Left forelimb (tissue), 1 donor: Measurements from ENCODE around the gene TBCD.

Experiments used
- DNase-seq: peaks from one replicate; pipeline ENCODE4 v3.0.0-alpha.2; 2018; ENCODE audit warnings: low spot score

Gene TBCD

DNA sequence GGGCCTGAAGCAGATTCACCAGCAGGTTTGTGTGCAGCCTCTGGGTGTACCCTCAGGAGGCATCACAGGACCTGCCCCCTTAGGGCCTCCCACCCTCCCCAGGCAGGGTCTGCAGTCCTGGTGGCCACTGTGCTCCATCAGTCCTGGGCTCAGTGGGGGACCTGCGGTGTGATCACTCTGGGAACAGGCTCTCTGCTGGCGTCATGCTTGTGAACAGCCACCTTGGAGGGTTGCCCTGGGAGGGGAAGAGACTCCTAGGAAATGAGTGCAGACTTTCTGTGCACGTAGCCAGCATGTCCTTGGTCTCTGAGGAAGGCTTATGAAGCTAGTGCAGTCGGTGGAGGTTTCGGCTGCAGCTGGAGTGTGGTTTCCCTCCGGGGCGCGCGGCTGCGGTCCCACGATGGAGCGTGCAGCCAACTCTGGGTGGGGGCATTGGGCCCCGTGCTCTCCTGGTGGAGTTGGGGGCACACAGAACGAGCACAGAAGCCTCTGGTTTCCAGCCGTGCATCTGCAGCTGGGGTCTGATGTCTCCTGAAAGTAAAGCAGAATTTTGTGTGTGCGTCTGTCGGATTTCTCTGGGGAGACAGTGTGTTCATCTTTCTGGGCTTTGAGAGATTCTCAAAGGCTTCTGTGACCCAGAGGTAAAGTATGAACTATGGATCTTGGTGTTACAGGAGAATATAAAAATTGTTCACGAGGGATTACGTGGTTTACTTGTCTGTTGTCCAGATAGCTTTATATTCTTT is 156.1 kb downstream of the TBCD start:
- DNase-seq = no peak

DNA sequence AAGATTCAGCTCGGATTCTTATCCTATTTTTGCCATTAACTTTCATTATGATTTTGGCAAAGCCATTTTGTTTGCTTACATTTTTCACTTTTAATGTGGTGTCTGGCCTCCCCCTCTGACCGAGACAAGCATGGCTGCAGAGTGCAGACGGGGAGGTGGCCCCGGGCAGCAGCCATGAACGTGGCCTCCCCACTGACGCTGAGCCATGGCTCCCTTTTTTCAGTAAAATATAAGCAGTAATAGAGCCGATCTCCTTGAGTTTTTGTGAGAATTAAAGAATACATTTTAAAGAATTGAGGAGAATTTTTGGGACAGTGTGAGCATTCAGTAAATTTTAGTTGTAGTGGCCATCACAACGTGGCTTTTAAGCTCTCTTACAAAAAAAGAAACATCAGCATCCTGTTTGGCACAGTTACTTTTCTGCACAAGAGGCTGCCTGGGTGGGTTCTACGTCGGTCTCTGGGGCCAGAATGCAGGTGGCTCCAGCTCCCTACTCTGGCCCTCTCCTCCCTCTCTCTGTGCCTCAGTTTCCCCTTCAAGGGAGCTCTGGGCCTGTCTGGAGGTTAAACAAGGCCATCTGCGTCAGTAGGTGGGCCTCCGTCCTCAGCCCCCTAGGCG is 156.8 kb downstream of the TBCD start:
- DNase-seq = no peak

DNA sequence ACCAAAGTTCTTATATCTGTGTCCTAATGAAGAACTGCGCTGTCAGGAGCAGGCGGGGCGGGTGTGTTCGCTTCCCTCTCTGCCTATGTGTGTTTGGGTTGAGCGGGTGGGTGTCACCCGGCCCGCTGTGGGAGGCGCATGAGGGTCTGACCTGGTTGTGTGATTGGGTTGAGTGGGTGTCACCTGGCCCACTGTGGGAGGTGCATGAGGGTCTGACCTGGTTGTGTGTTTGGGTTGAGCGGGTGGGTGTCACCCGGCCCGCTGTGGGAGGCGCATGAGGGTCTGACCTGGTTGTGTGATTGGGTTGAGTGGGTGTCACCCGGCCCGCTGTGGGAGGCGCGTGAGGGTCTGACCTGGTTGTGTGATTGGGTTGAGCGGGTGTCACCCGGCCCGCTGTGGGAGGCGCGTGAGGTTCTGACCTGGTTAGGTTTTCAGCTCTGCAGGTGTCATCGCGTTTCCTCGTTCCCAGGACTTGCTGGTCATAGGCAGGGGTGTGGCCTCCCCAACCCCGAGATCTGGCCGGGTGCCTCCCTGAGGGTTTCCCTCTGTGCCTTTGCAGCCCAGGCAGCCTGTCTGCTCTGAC is 157.5 kb downstream of the TBCD start:
- no peak for DNase-seq

GRCh38 chr17:82910041-82910481 is 158.2 kb downstream of the TBCD start:
- DNase-seq = no peak

- no peak for DNase-seq
Measured at GRCh38 chr17:82910770-82911169, 158.9 kb downstream of the TBCD start.

DNA sequence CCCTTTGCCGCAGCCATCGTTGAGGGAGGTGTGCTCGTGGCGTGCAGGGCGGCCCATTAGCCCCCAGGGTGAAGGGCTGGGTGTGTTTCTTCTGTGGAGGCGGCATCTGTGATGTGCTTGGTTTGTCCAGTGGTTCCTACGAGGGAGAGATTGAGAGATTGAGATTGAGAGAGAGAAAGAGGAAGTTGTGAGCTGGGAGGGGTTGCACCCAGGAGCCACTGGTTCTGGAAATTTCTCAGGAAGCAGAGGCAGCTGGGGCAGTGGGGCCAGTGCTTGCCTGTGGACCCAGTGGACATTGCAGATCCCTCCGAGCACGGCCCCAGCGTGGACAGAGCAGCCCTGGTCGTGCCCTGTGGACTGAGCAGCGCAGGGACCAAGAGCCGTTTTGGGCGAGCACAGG is 160.0 kb downstream of the TBCD start:
- no peak for DNase-seq

GRCh38 chr17:82912484-82913089 is 160.7 kb downstream of the TBCD start:
- no peak for DNase-seq

- no peak for DNase-seq
Measured at GRCh38 chr17:82913304-82914043, 161.6 kb downstream of the TBCD start.

DNA sequence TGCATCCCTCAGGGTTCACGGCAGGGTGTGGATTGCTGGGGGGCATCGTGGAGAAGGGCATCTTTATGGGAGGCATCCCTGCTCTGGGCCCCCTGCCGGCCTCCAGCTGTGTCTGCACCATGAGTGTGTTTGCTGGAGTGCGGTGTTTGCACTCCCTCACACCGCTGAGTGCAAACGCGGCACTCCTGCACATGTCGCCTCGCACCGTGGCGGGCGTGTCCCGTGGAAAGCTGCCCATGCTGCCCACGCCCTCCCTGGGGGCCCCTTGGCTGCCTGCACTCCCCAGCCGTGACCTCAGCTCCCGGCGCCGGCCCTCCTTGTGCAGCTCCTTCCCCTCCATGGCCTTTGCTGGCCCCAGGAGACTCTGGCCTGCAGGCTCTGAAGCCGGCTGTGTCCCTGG is 162.5 kb downstream of the TBCD start:
- DNase-seq = no peak

- DNase-seq = no peak
Measured at GRCh38 chr17:82915010-82915756, 163.3 kb downstream of the TBCD start.

DNA sequence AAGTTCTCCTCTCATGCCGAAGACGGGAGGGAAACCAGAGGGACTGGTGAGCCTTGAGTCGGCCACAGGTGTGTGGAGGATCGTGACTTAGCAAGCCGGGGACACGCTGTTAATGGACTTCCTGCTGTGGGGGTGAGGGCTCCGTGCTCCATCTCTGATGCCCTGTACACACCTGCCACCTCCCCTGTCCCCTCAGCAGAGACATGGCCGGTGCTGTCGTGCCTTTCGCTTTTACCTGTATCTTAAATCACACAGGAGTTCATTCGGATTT is 163.8 kb downstream of the TBCD start:
- no peak for DNase-seq

GRCh38 chr17:82917699-82918345 is 166.0 kb downstream of the TBCD start:
- DNase-seq = no peak

DNA sequence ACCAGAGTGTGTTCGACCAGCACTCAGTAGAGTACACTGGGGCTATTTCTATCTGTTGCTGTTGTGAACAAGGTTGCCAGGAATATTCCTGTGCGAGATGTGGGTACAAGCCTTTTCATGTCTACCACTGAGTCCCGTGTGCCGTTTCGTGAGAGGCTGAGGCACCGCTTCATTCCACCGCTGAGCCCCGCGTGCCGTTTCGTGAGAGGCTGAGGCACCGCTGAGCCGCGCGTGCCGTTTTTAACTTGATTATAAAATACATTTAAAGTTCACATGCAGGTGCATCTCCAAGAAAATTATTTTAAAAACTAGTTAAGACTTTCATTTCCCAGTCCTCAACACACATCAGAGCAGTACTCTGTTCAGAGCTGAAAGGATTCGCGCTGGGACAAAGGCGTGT is 166.6 kb downstream of the TBCD start:
- DNase-seq = no peak

- DNase-seq = no peak
Measured at GRCh38 chr17:82920150-82920549, 168.3 kb downstream of the TBCD start.

GRCh38 chr17:82920715-82921114 is 168.8 kb downstream of the TBCD start:
- no peak for DNase-seq

- no peak for DNase-seq
Measured at GRCh38 chr17:82921426-82921825, 169.6 kb downstream of the TBCD start.

DNA sequence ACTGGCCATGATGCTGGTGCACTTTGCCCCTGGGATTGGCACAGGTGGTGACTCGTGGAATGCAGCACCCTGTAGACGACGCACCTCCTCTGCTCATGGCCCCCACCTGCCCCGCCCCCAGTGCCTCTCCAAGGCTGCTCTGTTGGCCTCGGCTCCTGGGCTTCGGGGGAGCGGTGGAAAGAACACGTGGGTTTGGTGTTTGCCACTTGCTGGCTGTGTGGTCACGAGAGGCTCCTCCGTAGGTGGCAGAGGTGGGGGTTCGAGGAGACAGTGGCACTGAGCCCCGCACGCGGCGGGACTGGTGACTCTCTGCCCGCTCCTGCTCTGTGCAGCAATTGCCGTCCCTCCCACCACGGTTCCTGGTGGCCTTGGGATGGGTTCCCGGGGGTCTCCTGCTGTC is 170.8 kb downstream of the TBCD start:
- no peak for DNase-seq

DNA sequence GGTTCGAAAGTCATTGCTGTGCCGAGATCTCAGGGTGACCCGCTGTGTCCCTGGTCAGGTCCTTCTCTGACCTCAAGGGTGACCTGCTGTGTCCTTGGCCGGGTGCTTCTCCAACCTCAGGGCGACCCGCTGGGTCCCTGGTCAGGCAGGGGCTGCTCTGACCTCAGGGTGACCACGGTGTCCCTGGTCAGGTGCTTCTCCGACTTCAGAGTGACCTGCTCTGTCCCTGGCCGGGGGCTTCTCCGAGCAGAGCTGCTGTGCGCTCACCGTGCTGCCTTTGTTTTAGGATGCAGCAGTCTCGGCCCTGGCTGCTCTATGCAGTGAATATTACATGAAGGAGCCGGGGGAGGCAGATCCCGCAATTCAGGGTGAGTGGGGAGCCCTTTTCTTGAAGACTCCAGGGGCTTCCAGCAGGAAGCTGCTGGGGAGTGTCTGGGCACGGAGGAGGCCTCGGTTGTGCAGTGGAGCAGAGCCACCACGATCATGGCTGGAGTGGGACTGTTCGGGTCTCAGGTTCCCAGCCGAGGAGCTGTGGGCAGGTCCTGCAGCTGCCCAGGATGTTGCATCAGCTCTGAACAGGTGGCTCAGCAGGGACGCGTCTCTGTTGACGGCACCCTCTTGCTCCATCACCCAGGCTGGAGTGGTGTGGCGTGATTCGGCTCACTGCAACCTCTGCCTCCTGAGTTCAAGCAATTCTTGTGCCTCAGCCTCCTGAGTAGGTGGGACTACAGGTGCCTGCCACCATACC is 171.7 kb downstream of the TBCD start:
- no peak for DNase-seq

- no peak for DNase-seq
Measured at GRCh38 chr17:82924214-82924613, 172.3 kb downstream of the TBCD start.

DNA sequence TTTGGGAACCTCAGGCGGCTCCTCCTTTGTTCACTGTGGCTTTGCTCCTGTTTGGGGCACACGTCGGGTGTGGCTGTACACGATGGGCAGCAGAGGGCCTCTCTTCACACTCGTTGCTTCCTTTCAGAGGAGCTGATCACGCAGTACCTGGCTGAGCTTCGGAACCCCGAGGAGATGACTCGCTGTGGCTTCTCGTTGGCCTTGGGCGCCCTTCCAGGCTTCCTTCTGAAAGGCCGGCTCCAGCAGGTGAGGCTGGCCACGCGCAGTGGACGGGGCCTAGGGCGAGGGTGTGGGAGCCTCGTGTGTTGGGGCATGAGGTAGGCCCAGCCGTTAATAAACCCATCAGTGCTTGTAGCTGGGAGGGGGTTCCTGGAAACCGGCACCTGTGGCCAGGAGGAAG is 172.9 kb downstream of the TBCD start:
- DNase-seq = no peak

- no peak for DNase-seq
Measured at GRCh38 chr17:82925336-82925735, 173.5 kb downstream of the TBCD start.
